Muscle of arm (tissue), 12 donors: Measurements from ENCODE around the gene PTPN20. TPM values are rescaled to one million over a fixed set of nuclear protein-coding genes. Genes with fewer than 3 reads are reported as not detected.

ENCODE experiments used
- DNase-seq: peaks from one replicate; pipeline ENCODE4 v3.0.0-alpha.2; 2013
- polyA plus RNA-seq, 12 donors: library from polyadenylated mRNA; unstranded; fragments of 120-200 nt; gene quantifications; one replicate each; pipeline ENCODE4 v1.2.1, GENCODE V29; 2013; ENCODE audit not compliant: insufficient read length in 12 of 12

Gene PTPN20
- polyA plus RNA-seq, 12 donors = 0.58 to 4.2 (median 1.3) TPM; not detected in 2

GRCh38 chr10:47047127-47047504 is 135.9 kb downstream of the PTPN20 start:
- no peak for DNase-seq

- peak; percentile 74 for DNase-seq
Measured at GRCh38 chr10:47047577-47048525, 136.6 kb downstream of the PTPN20 start.

GRCh38 chr10:47048526-47048905 is 137.3 kb downstream of the PTPN20 start:
- DNase-seq = no peak

GRCh38 chr10:47049056-47049851 is 138.0 kb downstream of the PTPN20 start:
- DNase-seq = no peak

- no peak for DNase-seq
Measured at GRCh38 chr10:47049906-47050305, 138.7 kb downstream of the PTPN20 start.

GRCh38 chr10:47050618-47051455 is 139.6 kb downstream of the PTPN20 start:
- no peak for DNase-seq

GRCh38 chr10:47051741-47052238 is 140.6 kb downstream of the PTPN20 start:
- DNase-seq = no peak
